IMR-90 (cell line): Measurements from ENCODE around the gene ILDR2. TPM values are rescaled to one million over a fixed set of nuclear protein-coding genes. Genes with fewer than 3 reads are reported as not detected.
A peak's percentile ranks its signal among the peaks of the same experiment; 100 is the strongest.

Source experiments
- ATAC-seq: fragments of 200-7000 bp; cut with Tn5 transposase; 2 replicates; pipeline ENCODE4 v1.9.1; 2020; ENCODE audit warnings: low read depth, mild to moderate bottlenecking, moderate library complexity
- BruUV-seq: library from RNA; stranded (reverse); fragments of 400-500 nt; replicated peaks from 2 replicates; lab custom pipeline; 2021; lab: Mats Ljungman, UMichigan
- CTCF ChIA-PET: fragments of 300-600 bp; formaldehyde crosslinking; extraction: SDS; loops from one replicate; lab custom pipeline; 2021; ENCODE audit warnings: antibody characterized with exemption; lab: Yijun Ruan, JAX
- POLR2A ChIA-PET: fragments of 300-600 bp; sonication (Branson Sonifier 250); formaldehyde crosslinking; loops from one replicate; lab custom pipeline; 2022; ENCODE audit warnings: antibody characterized with exemption; ENCODE audit not compliant: unreplicated experiment; lab: Charles Lee
- DNase-seq: peaks from one replicate; pipeline ENCODE4 v3.0.0; 2013
- H2AFZ ChIP-seq: replicated peaks from 2 replicates; pipeline ENCODE3; 2013; ENCODE audit warnings: low read length, mild to moderate bottlenecking; ENCODE audit not compliant: poor library complexity
- H2AK5ac ChIP-seq: 2 replicates; pipeline ENCODE4 v1.6.1; 2013; ENCODE audit warnings: low read depth, low read length, inconsistent platforms
- H2AK9ac ChIP-seq: replicated peaks from 2 replicates; pipeline ENCODE3; 2013; ENCODE audit warnings: mild to moderate bottlenecking, low read depth, low read length, moderate library complexity; ENCODE audit not compliant: poor library complexity
- H2BK120ac ChIP-seq: 2 replicates; pipeline ENCODE4 v1.6.1; 2013; ENCODE audit warnings: low read depth, low read length, inconsistent platforms
- H2BK15ac ChIP-seq: 3 replicates; pipeline ENCODE4 v1.6.1; 2013; ENCODE audit warnings: low read depth, low read length, inconsistent platforms
- H2BK20ac ChIP-seq: 2 replicates; pipeline ENCODE4 v1.6.1; 2013; ENCODE audit warnings: low read depth, mild to moderate bottlenecking, inconsistent platforms, low read length, moderate library complexity
- H2BK5ac ChIP-seq: 2 replicates; pipeline ENCODE4 v1.6.1; 2013; ENCODE audit warnings: mild to moderate bottlenecking, low read depth, low read length, inconsistent platforms; ENCODE audit not compliant: poor library complexity, severe bottlenecking
- H3K14ac ChIP-seq: replicated peaks from 2 replicates; pipeline ENCODE4 v1.6.1; 2013; ENCODE audit warnings: low read depth, low read length, inconsistent platforms
- H3K18ac ChIP-seq: 2 replicates; pipeline ENCODE4 v1.6.1; 2013; ENCODE audit warnings: low read depth, low read length, control low read depth
- H3K23ac ChIP-seq: 2 replicates; pipeline ENCODE4 v1.6.1; 2013; ENCODE audit warnings: low read depth, low read length, inconsistent platforms
- H3K27ac ChIP-seq: 2 replicates; pipeline ENCODE4 v1.5.1; 2013; ENCODE audit warnings: mild to moderate bottlenecking, control low read depth, low read length; ENCODE audit not compliant: insufficient read depth
- H3K27me3 ChIP-seq: 2 replicates; pipeline ENCODE4 v1.6.1; 2013; ENCODE audit warnings: low read length; ENCODE audit not compliant: control insufficient read depth, insufficient read depth
- H3K36me3 ChIP-seq: 2 replicates; pipeline ENCODE4 v1.6.1; 2013; ENCODE audit warnings: low read length, mixed read lengths; ENCODE audit not compliant: control insufficient read depth, insufficient read depth
- H3K4ac ChIP-seq: 2 replicates; pipeline ENCODE4 v1.6.1; 2013; ENCODE audit warnings: low read depth, low read length, inconsistent platforms
- H3K4me1 ChIP-seq: 2 replicates; pipeline ENCODE4 v1.6.1; 2013; ENCODE audit warnings: low read length, mixed read lengths; ENCODE audit not compliant: control insufficient read depth, insufficient read depth
- H3K4me2 ChIP-seq: 2 replicates; pipeline ENCODE4 v1.6.1; 2013; ENCODE audit warnings: low read depth, mild to moderate bottlenecking, control low read depth, low read length, moderate library complexity
- H3K4me3 ChIP-seq: 2 replicates; pipeline ENCODE4 v1.5.1; 2013; ENCODE audit warnings: low read depth, mild to moderate bottlenecking, control low read depth, low read length, moderate library complexity; ENCODE audit not compliant: insufficient read depth
- H3K56ac ChIP-seq: 2 replicates; pipeline ENCODE4 v1.6.1; 2013; ENCODE audit warnings: low read length, inconsistent platforms; ENCODE audit not compliant: insufficient read depth; ENCODE audit errors: extremely low read depth
- H3K79me1 ChIP-seq, 2 experiments: 2 replicates each; pipeline ENCODE4 v1.6.1; 2013; ENCODE audit warnings: low read length in 2 of 2, inconsistent platforms in 1 of 2, low read depth in 1 of 2
- H3K9ac ChIP-seq: 2 replicates; pipeline ENCODE4 v1.6.1; 2013; ENCODE audit warnings: low read depth, low read length, control low read depth
- H3K9me1 ChIP-seq: 2 replicates; pipeline ENCODE4 v1.6.1; 2013; ENCODE audit warnings: low read length, inconsistent platforms; ENCODE audit not compliant: insufficient read depth
- H3K9me3 ChIP-seq: 2 replicates; pipeline ENCODE4 v1.6.1; 2013; ENCODE audit warnings: low read length; ENCODE audit not compliant: control insufficient read depth, insufficient read depth
- H4K20me1 ChIP-seq: 2 replicates; pipeline ENCODE4 v1.6.1; 2013; ENCODE audit warnings: low read length, inconsistent platforms; ENCODE audit not compliant: insufficient read depth
- H4K5ac ChIP-seq: 2 replicates; pipeline ENCODE4 v1.6.1; 2013; ENCODE audit warnings: mild to moderate bottlenecking, low read depth, low read length, control low read depth
- H4K8ac ChIP-seq, 2 experiments: 2 replicates each; pipeline ENCODE4 v1.6.1; 2013; ENCODE audit warnings: low read depth in 2 of 2, low read length in 2 of 2, control low read depth in 1 of 2, inconsistent platforms in 1 of 2
- H4K91ac ChIP-seq: 2 replicates; pipeline ENCODE4 v1.6.1; 2013; ENCODE audit warnings: low read depth, low read length, inconsistent platforms; ENCODE audit not compliant: insufficient read depth
- CEBPB ChIP-seq: IDR thresholded peaks from 2 replicates; pipeline ENCODE4 v1.6.1; 2012; ENCODE audit warnings: low read depth, low read length, improper control_type of control experiment
- MAFK ChIP-seq: IDR thresholded peaks from 2 replicates; pipeline ENCODE4 v1.6.1; 2012; ENCODE audit warnings: low read depth, low read length, improper control_type of control experiment
- RAD21 ChIP-seq: IDR thresholded peaks from 2 replicates; pipeline ENCODE4 v1.6.1; 2012; ENCODE audit warnings: low read length, improper control_type of control experiment
- RCOR1 ChIP-seq: IDR thresholded peaks from 2 replicates; pipeline ENCODE4 v1.6.1; 2012; ENCODE audit warnings: mild to moderate bottlenecking, low read length, improper control_type of control experiment; ENCODE audit not compliant: insufficient replicate concordance
- SMC3 ChIP-seq: fragments of 150-350 bp; IDR thresholded peaks from 2 replicates; pipeline ENCODE4 v1.6.1; 2016; ENCODE audit warnings: low read depth, mild to moderate bottlenecking, antibody characterized with exemption, low read length, moderate library complexity
- WGBS, 2 experiments: methylation state at CpG; one replicate each; pipeline versions ENCODE4 v1.1.5 to v1.1.7; 2013; ENCODE audit warnings: missing lambda C conversion rate in 2 of 2; ENCODE audit not compliant: insufficient read length in 1 of 2; ENCODE audit errors: extremely low coverage in 2 of 2; 5-methylcytosine and 5-hydroxymethylcytosine counted together
- dilution Hi-C: fragments of 300-500 bp; cut with HindIII; formaldehyde crosslinking; loops from one replicate; pipeline ENCODE4 v1.14.3; 2018; ENCODE audit warnings: low sequenced_read_pairs; ENCODE audit not compliant: unreplicated experiment
- in situ Hi-C: fragments of 300-500 bp; cut with MboI; formaldehyde crosslinking; loops from 3 replicates; pipeline ENCODE4 v1.14.3; 2019; ENCODE audit warnings: low sequenced_read_pairs, inconsistent platforms, mixed read lengths
- intact Hi-C: fragments of 100-400 bp; cut with micrococcal nuclease; formaldehyde crosslinking; loops from 2 replicates; pipeline ENCODE4 v1.10.0; 2022
- polyA plus RNA-seq, 3 experiments: library from polyadenylated mRNA; depleted of rRNA; stranded (reverse); fragments of >200 nt; gene quantifications; 2 replicates each; pipeline ENCODE4 v1.2.3, GENCODE V29; 2012; ENCODE audit warnings: low replicate concordance in 1 of 3
- total RNA-seq: library from RNA; depleted of rRNA; stranded (reverse); fragments of >200 nt; gene quantifications from 2 replicates; pipeline ENCODE4 v1.2.3, GENCODE V29; 2012

Gene ILDR2
- total and polyA plus RNA-seq, 2 of the 4 experiments (the other 2 are of a cell fraction): under 0.01 TPM; not detected in 1

DNA sequence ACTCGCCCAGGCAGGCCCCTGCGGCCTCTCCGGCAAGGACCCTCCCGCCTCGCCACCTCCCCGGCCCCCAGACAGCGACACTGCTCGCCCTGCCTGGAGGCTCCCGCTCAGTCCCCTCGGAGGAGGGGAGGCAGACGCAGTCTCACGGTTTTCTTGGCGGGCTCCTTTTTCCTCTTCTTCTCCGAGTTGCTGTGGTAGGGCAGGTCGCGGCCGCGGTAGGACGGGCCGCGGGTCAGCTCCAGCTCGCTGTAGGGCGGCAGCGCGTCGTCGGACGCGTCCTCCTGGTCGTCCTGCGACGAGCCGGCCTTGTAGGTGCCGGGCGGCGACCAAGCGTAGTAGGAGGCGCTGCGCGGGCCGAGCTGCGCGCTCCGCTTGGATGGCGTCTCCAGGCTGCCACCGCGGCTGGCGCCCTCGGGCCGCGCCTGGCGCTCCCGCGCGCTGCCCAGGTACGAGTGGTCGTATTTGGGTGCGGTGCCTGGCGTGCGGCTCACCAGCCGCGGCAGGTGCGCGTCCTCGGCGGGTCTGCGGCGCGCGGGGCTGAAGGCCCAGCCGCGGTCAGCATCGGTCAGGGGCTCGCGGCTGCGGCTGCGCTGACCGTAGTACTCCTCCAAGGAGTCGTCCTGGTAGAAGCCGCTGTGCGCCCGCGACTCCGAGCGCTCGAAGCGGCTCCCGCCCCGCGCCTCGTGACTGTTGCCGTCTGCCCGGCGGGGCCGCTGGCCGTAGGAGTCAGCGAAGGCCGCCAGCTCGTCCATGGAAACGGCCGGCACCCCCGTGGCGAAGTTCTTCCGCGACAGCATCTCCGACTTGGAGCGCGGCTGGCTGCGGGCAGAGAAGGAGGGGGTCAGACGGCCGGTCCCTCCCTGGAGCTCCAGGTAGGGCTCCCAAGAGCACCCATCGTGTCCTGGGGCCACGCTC lies 54.5 kb downstream of the ILDR2 start:
- no peak for ATAC-seq
- H3K27ac ChIP-seq: no peak overlapping the region
- H2BK120ac ChIP-seq: no peak overlapping the region
- no peaks in the 10 kb centered on the region for H3K79me1 ChIP-seq
- no peak overlapping the region for H3K4me2 ChIP-seq
- H3K23ac ChIP-seq: no peak overlapping the region
- H2BK5ac ChIP-seq: no peak overlapping the region
- H4K5ac ChIP-seq: no peak overlapping the region
- H2AK9ac ChIP-seq: no peak overlapping the region
- dilution Hi-C loops: no loop called here
- no peak overlapping the region for H3K56ac ChIP-seq
- no peaks in the 10 kb centered on the region for H4K20me1 ChIP-seq
- H4K91ac ChIP-seq: no peak overlapping the region
- no peaks in the 10 kb centered on the region for H3K4me1 ChIP-seq
- H3K9ac ChIP-seq: no peak overlapping the region
- no peak overlapping the region for H4K8ac ChIP-seq
- no TSS peak for BruUV-seq
- no peak for DNase-seq
- no peak overlapping the region for H3K18ac ChIP-seq
- ChIA-PET POLR2A (no interaction called here), CTCF (interaction anchor here (1.4 kb wide), 1 partner anchor 10 kb away, joined by 3 read pairs; no protein-coding TSS in a partner anchor)
- WGBS, 2 experiments: 6% methylated on average over 77 of the region's 113 CpGs; no CpG with 5 or more reads in 1 of the 2 experiments
- H3K14ac ChIP-seq: no peak overlapping the region
- intact Hi-C loops: no loop called here
- no peak overlapping the region for H2BK15ac ChIP-seq
- no peak overlapping the region for H2BK20ac ChIP-seq
- no peaks in the 10 kb centered on the region for H3K36me3 ChIP-seq
- TF ChIP-seq MAFK (no peak), CEBPB (no peak), RCOR1 (no peak), RAD21 (no peak), SMC3 (no peak)
- no peak overlapping the region for H2AK5ac ChIP-seq
- in situ Hi-C loops: no loop called here
- H3K4ac ChIP-seq: no peak overlapping the region
- H3K27me3 ChIP-seq: peaks cover 53% of the 10 kb centered on the region
- no peaks in the 10 kb centered on the region for H3K9me3 ChIP-seq
- no peaks in the 10 kb centered on the region; the same call in 1 of the 2 replicates for H3K9me1 ChIP-seq
- H2AFZ ChIP-seq: peak overlapping the region; percentile 55
- H3K4me3 ChIP-seq: no peak overlapping the region
